HG03045 (cell line): Measurements from ENCODE around the gene RFWD3.
"Not testable (repeated sequence)": the region's sequence is repeated elsewhere in the genome, so short reads cannot be mapped to it uniquely, and the experiment has no call there.

Experiments used
- ATAC-seq: cut with Tn5 transposase; IDR thresholded peaks from one replicate; pipeline ENCODE4 v1.9.1; 2021; ENCODE audit warnings: mild to moderate bottlenecking, moderate library complexity; ENCODE audit not compliant: unreplicated experiment

The RFWD3 gene

GRCh38 chr16:74667255-74667700 lies 601 bp upstream of the RFWD3 start:
- ATAC-seq = no peak

- ATAC-seq = no peak
These were observed 661 bp downstream of the RFWD3 start for GRCh38 chr16:74666010-74666421.

GRCh38 chr16:74661064-74661463 lies 5.6 kb downstream of the RFWD3 start:
- no peak for ATAC-seq

- ATAC-seq = no peak
These were observed 6.3 kb downstream of the RFWD3 start for GRCh38 chr16:74660383-74660782.

- no peak for ATAC-seq
These were observed 7.6 kb downstream of the RFWD3 start for GRCh38 chr16:74659041-74659440.

GRCh38 chr16:74657870-74658642 lies 8.6 kb downstream of the RFWD3 start:
- no peak for ATAC-seq

- ATAC-seq = no peak
These were observed 12.1 kb downstream of the RFWD3 start for GRCh38 chr16:74654536-74655050.

- ATAC-seq = not testable (repeated sequence)
These were observed 13.8 kb downstream of the RFWD3 start for GRCh38 chr16:74652883-74653282.

- no peak for ATAC-seq
These were observed 14.4 kb downstream of the RFWD3 start for GRCh38 chr16:74652249-74652648.

GRCh38 chr16:74651841-74652240 lies 14.8 kb downstream of the RFWD3 start:
- ATAC-seq = no peak

GRCh38 chr16:74650966-74651567 lies 15.6 kb downstream of the RFWD3 start:
- ATAC-seq = no peak

- ATAC-seq = no peak
These were observed 16.7 kb downstream of the RFWD3 start for GRCh38 chr16:74649839-74650504.

GRCh38 chr16:74641969-74642368 lies 24.7 kb downstream of the RFWD3 start:
- ATAC-seq = no peak

- no peak for ATAC-seq
These were observed 28.8 kb downstream of the RFWD3 start for GRCh38 chr16:74637742-74638453.

- ATAC-seq = no peak
These were observed 31.4 kb downstream of the RFWD3 start for GRCh38 chr16:74635303-74635702.

- no peak for ATAC-seq
These were observed 33.0 kb downstream of the RFWD3 start for GRCh38 chr16:74633686-74634085.

- ATAC-seq = no peak
These were observed 39.0 kb downstream of the RFWD3 start for GRCh38 chr16:74627506-74628220.

GRCh38 chr16:74626741-74627416 lies 39.8 kb downstream of the RFWD3 start:
- no peak for ATAC-seq

GRCh38 chr16:74625500-74626350 lies 41.0 kb downstream of the RFWD3 start:
- no peak for ATAC-seq
